GM12878 (cell line): ENCODE measurements around the gene SNX13. TPM values are rescaled to one million over a fixed set of nuclear protein-coding genes. Genes with fewer than 3 reads are reported as not detected.

ENCODE experiments used
- ATAC-seq: fragments of 200-7000 bp; cut with Tn5 transposase; 3 replicates; pipeline ENCODE4 v1.9.1; 2020; ENCODE audit warnings: mild to moderate bottlenecking, moderate library complexity
- BruUV-seq: library from RNA; stranded (reverse); fragments of 400-500 nt; replicated peaks from 2 replicates; lab custom pipeline; 2021; lab: Mats Ljungman, UMichigan
- CTCF ChIA-PET: fragments of 300-600 bp; sonication (Branson Sonifier 250); formaldehyde crosslinking; extraction: SDS; loops from one replicate; lab custom pipeline; 2021; ENCODE audit warnings: inconsistent platforms; lab: Yijun Ruan, JAX
- POLR2A ChIA-PET: fragments of 350-600 bp; formaldehyde crosslinking; extraction: SDS; loops from one replicate; lab custom pipeline; 2021; ENCODE audit warnings: inconsistent platforms; lab: Charles Lee
- RAD21 ChIA-PET: fragments of 300-600 bp; sonication (Branson Sonifier 250); formaldehyde crosslinking; loops from one replicate; lab custom pipeline; 2023; ENCODE audit warnings: antibody characterized with exemption; ENCODE audit not compliant: unreplicated experiment; lab: Charles Lee
- SMC1A ChIA-PET: fragments of 300-600 bp; sonication (Branson Sonifier 250); formaldehyde crosslinking; loops from one replicate; lab custom pipeline; 2023; ENCODE audit not compliant: unreplicated experiment, uncharacterized antibody; lab: Charles Lee
- DNase-seq: peaks from one replicate; pipeline ENCODE4 v3.0.0-alpha.2; 2011; ENCODE audit warnings: low read depth, low spot score
- FAIRE-seq: peaks from 3 replicates; lab custom pipeline; 2011; peaks lifted over from hg19 to GRCh38; lab: Jason Lieb, UNC
- H2AFZ ChIP-seq: 2 replicates; pipeline ENCODE4 v1.6.0; 2011; ENCODE audit warnings: low read depth, low read length, control low read depth; ENCODE audit not compliant: control insufficient read depth
- H3K27ac ChIP-seq: 2 replicates; pipeline ENCODE4 v1.5.1; 2011; ENCODE audit warnings: control low read depth; ENCODE audit not compliant: control insufficient read depth, insufficient read depth
- H3K27me3 ChIP-seq, 2 experiments: replicated peaks in 1 of 2; 2 replicates each; pipeline versions ENCODE4 v1.6.0 to v1.6.1; 2011; ENCODE audit warnings: low read length in 1 of 2; ENCODE audit not compliant: control insufficient read depth in 2 of 2, insufficient read depth in 2 of 2
- H3K36me3 ChIP-seq, 2 experiments: 2 replicates each; pipeline ENCODE4 v1.5.1; 2011; ENCODE audit warnings: low read length in 1 of 2; ENCODE audit not compliant: control insufficient read depth in 2 of 2, insufficient read depth in 2 of 2
- H3K4me1 ChIP-seq: 2 replicates; pipeline ENCODE4 v1.6.1; 2011; ENCODE audit warnings: mild to moderate bottlenecking, low read length, moderate library complexity, mixed read lengths; ENCODE audit not compliant: control insufficient read depth, insufficient read depth
- H3K4me2 ChIP-seq: 2 replicates; pipeline ENCODE4 v1.6.0; 2011; ENCODE audit warnings: control low read depth; ENCODE audit not compliant: control insufficient read depth, insufficient read depth
- H3K4me3 ChIP-seq: fragments of 200-600 bp; sonication (generic); 2 replicates; pipeline ENCODE4 v1.5.1; 2016
- H3K79me2 ChIP-seq: 2 replicates; pipeline ENCODE4 v1.6.0; 2011; ENCODE audit warnings: low read length; ENCODE audit not compliant: control insufficient read depth, insufficient read depth
- H3K9ac ChIP-seq: 2 replicates; pipeline ENCODE4 v1.8.0; 2011; ENCODE audit warnings: low read length, control low read depth, mixed read lengths; ENCODE audit not compliant: control insufficient read depth, insufficient read depth
- H3K9me3 ChIP-seq: replicated peaks from 3 replicates; pipeline ENCODE4 v1.5.1; 2011; ENCODE audit warnings: mild to moderate bottlenecking, low read length; ENCODE audit not compliant: control insufficient read depth, insufficient read depth
- H4K20me1 ChIP-seq: 2 replicates; pipeline ENCODE4 v1.6.0; 2011; ENCODE audit not compliant: control insufficient read depth, insufficient read depth
- GABPA ChIP-seq: IDR thresholded peaks from 2 replicates; pipeline ENCODE4 v1.6.1; 2014; ENCODE audit warnings: antibody characterized with exemption, low read depth, mild to moderate bottlenecking, inconsistent platforms
- HDAC2 ChIP-seq: fragments of 200-600 bp; sonication (generic); IDR thresholded peaks from 2 replicates; pipeline ENCODE4 v1.6.1; 2017
- PBX3 ChIP-seq: IDR thresholded peaks from 2 replicates; pipeline ENCODE4 v1.6.1; 2011; ENCODE audit warnings: mild to moderate bottlenecking, low read depth, low read length, moderate library complexity; ENCODE audit not compliant: insufficient replicate concordance
- PKNOX1 ChIP-seq: fragments of 450-650 bp; IDR thresholded peaks from 2 replicates; pipeline ENCODE4 v1.6.1; 2016; ENCODE audit warnings: mild to moderate bottlenecking
- POLR2AphosphoS2 ChIP-seq: IDR thresholded peaks from 2 replicates; pipeline ENCODE4 v1.6.1; 2011; ENCODE audit warnings: low read depth, mild to moderate bottlenecking, low read length, improper control_type of control experiment, moderate library complexity
- RB1 ChIP-seq: fragments of 450-650 bp; formaldehyde crosslinking; IDR thresholded peaks from 2 replicates; pipeline ENCODE4 v1.6.1; 2017; ENCODE audit warnings: mild to moderate bottlenecking, borderline replicate concordance
- RUNX3 ChIP-seq: IDR thresholded peaks from 2 replicates; pipeline ENCODE4 v1.6.1; 2012; ENCODE audit warnings: low read length, inconsistent platforms
- SRF ChIP-seq, 2 experiments: IDR thresholded peaks; 2 replicates each; pipeline ENCODE4 v1.6.1; 2011; ENCODE audit warnings: low read depth in 2 of 2, low read length in 2 of 2, mild to moderate bottlenecking in 1 of 2, moderate library complexity in 1 of 2
- STAT1 ChIP-seq: fragments of 450-650 bp; conservative IDR thresholded peaks from 2 replicates; pipeline ENCODE4 v1.6.1; 2014; ENCODE audit warnings: antibody characterized with exemption, mild to moderate bottlenecking
- TAF1 ChIP-seq: IDR thresholded peaks from 2 replicates; pipeline ENCODE4 v1.6.1; 2011; ENCODE audit warnings: mild to moderate bottlenecking, low read depth, low read length, borderline replicate concordance
- ZBTB33 ChIP-seq: fragments of 450-650 bp; IDR thresholded peaks from 2 replicates; pipeline ENCODE4 v1.6.1; 2017; ENCODE audit warnings: mild to moderate bottlenecking
- WGBS: methylation state at CpG from one replicate; pipeline ENCODE4 v1.1.6; 2016; ENCODE audit warnings: low lambda C conversion rate; ENCODE audit not compliant: insufficient replicate concordance, insufficient coverage; ENCODE audit errors: missing lambda C conversion rate; 5-methylcytosine and 5-hydroxymethylcytosine counted together
- in situ Hi-C: fragments of 300-500 bp; cut with MboI; formaldehyde crosslinking; loops from 9 replicates; pipeline ENCODE4 v1.14.3; 2018; ENCODE audit warnings: mixed read lengths
- intact Hi-C: fragments of 100-400 bp; cut with micrococcal nuclease; formaldehyde crosslinking; loops from one replicate; pipeline ENCODE4 v1.14.2; 2022; ENCODE audit not compliant: unreplicated experiment
- polyA plus RNA-seq, 11 experiments: library from polyadenylated mRNA; depleted of rRNA in 4 of 11; unstranded in 6 of 11; stranded (reverse) in 5 of 11; fragments of >200 nt; fragmentation: Nextera tagmentation in 4 of 11; fragmentation: Illumina TruSeq in 1 of 11; extraction: Ambion mirVana in 4 of 11; extraction: Trizol in 1 of 11; gene quantifications; 1 replicate in 1 of 11; 2 replicates in 10 of 11; pipeline versions ENCODE4 v1.2.1 to v1.2.3, GENCODE V29; 2011 to 2016; ENCODE audit warnings: inconsistent platforms in 2 of 11, missing spikeins in 2 of 11, low read depth in 1 of 11
- total RNA-seq, 4 experiments: library from RNA; depleted of rRNA in 3 of 4; stranded (reverse); fragments of >200 nt in 3 of 4; fragmentation: Illumina TruSeq in 1 of 4; extraction: Trizol in 1 of 4; gene quantifications; 2 replicates each; pipeline versions ENCODE4 v1.2.1 to v1.2.3, GENCODE V29; 2013 to 2021

The SNX13 gene
- total and polyA plus RNA-seq, 10 of the 15 experiments (the other 5 are each of a cell fraction or from before 2014, with no cell fraction given) = 2.2 to 17.1 (median 11.9) TPM

DNA sequence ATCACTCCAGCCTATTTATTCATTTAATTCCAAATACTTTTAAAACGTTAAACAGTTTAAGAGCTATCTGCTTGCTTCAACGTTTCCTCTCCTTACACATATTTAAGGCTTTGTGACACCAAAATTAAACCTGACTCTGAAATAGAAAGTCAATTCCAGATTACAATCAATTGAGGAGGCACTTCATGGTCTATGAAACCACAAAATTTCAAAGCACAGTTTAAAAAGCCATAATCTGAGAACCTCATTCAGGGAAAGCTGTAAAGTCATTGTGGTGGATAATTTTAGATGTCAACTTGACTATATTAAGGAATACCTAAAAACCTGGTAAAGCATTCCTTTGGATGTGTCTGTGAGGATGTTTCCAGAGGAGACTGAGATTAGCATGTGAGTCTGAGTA, 6.2 kb downstream of the SNX13 start:
- 0% methylated on average over 2 of the region's 2 CpGs for WGBS
- H3K27ac ChIP-seq = no peak overlapping the region
- no peak overlapping the region for H2AFZ ChIP-seq
- no peaks in the 10 kb centered on the region for H3K27me3 ChIP-seq
- ATAC-seq = no peak
- no peak overlapping the region for H3K9ac ChIP-seq
- no peaks in the 10 kb centered on the region for H3K9me3 ChIP-seq
- peaks cover 23% of the 10 kb centered on the region for H3K4me1 ChIP-seq
- no TSS peak for BruUV-seq
- TF ChIP-seq STAT1 (no peak), TAF1 (no peak), RUNX3 (peak; percentile 59)
- TF ChIP-seq, all 136 proteins: peak for 1
- ChIA-PET POLR2A (no interaction called here), RAD21 (interaction anchor here (1.1 to 1.3 kb wide), 2 partner anchors 163 to 164 kb away, joined by 3 read pairs; no protein-coding TSS in a partner anchor), SMC1A (interaction anchor here (0.6 to 1.4 kb wide), 4 partner anchors 13 to 60 kb away, joined by 3 to 4 read pairs (median 4); no protein-coding TSS in a partner anchor), CTCF (interaction anchor here (0.6 to 0.8 kb wide), 2 partner anchors 220 to 632 kb away, joined by 3 read pairs; no protein-coding TSS in a partner anchor)
- Histone ChIP-seq H4K20me1 (no peaks in the 10 kb centered on the region), H3K4me2 (peak overlapping the region; percentile 62), H3K4me3 (0 out of 2 replicates have a peak overlapping the region, but pooled peaks have one; percentile 28), H3K36me3 (no peaks in the 10 kb centered on the region), H3K79me2 (peaks cover 35% of the 10 kb centered on the region)
- DNase-seq (no peak), FAIRE-seq (no peak)
- intact Hi-C loops (no loop called here), in situ Hi-C loops (no loop called here)

DNA sequence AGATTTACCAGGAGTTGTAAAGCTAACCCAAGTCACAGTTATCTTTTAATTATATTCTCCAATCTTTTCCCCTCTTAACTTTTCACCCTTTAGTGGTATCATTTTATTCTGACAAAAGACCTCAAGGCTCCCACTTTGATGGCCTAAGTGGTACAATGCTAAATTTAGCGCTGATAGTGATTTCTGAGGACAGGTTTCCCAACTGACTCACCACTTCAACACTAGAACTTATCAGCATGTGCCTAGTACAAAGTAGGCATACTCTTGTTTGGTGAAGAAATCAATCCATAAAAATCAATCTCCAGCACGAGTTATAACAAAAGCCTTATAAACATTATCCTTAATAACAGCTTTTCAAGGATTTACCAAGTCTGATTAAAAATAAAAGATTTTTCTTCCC, 7.5 kb downstream of the SNX13 start:
- H3K4me1 ChIP-seq = peaks cover 23% of the 10 kb centered on the region
- RAD21 ChIA-PET = interaction anchor here (1.6 kb wide), 1 partner anchor 14 kb away, joined by 5 read pairs; no protein-coding TSS in a partner anchor
- intact Hi-C loops = no loop called here

More for the DNA sequence above, 7.5 kb downstream of the SNX13 start:
- no peak overlapping the region for H3K9ac ChIP-seq
- BruUV-seq = no TSS peak
- TF ChIP-seq POLR2AphosphoS2 (no peak), SRF (IDR thresholded peaks at IDR 0.05; ENCODE audit: low read depth in 2 of 2, low read length in 2 of 2) (no peak), PKNOX1 (no peak), GABPA (no peak), PBX3 (no peak), RB1 (no peak), HDAC2 (no peak), ZBTB33 (no peak)
- no peak overlapping the region for H3K4me2 ChIP-seq
- no peaks in the 10 kb centered on the region for H4K20me1 ChIP-seq
- DNase-seq = no peak
- no peak overlapping the region for H3K4me3 ChIP-seq
- in situ Hi-C loops = no loop called here
- FAIRE-seq = no peak
- ChIA-PET CTCF (interaction anchor here (1.2 kb wide), 1 partner anchor 163 kb away, joined by 3 read pairs; no protein-coding TSS in a partner anchor), SMC1A (interaction anchor here (1.4 to 2.0 kb wide), 3 partner anchors 14 to 114 kb away, joined by 4 to 6 read pairs (median 4); no protein-coding TSS in a partner anchor), POLR2A (no interaction called here)
- no peak for ATAC-seq
- H2AFZ ChIP-seq = no peak overlapping the region
- no peaks in the 10 kb centered on the region for H3K36me3 ChIP-seq
- no peaks in the 10 kb centered on the region for H3K27me3 ChIP-seq
- H3K9me3 ChIP-seq = no peaks in the 10 kb centered on the region
- H3K27ac ChIP-seq = no peak overlapping the region
- H3K79me2 ChIP-seq = peaks cover 34% of the 10 kb centered on the region
- 90% methylated on average over 2 of the region's 2 CpGs for WGBS
